Cortex of kidney (tissue), 1 donor: ENCODE data around the gene OBP2B.
"Not testable (repeated sequence)": the region's sequence is repeated elsewhere in the genome, so short reads cannot be mapped to it uniquely, and the experiment has no call there.

ENCODE experiments used
- DNase-seq: peaks from one replicate; lab custom pipeline; 2025; lab: John Stamatoyannopoulos, UW

OBP2B gene

GRCh38 chr9:133208880-133209300 is at the start of gene OBP2B:
Gene OBP2B (minus strand): TSS chr9:133209250. CDS start chr9:133209199, 51 bp downstream.
- not testable (repeated sequence) for DNase-seq

DNA sequence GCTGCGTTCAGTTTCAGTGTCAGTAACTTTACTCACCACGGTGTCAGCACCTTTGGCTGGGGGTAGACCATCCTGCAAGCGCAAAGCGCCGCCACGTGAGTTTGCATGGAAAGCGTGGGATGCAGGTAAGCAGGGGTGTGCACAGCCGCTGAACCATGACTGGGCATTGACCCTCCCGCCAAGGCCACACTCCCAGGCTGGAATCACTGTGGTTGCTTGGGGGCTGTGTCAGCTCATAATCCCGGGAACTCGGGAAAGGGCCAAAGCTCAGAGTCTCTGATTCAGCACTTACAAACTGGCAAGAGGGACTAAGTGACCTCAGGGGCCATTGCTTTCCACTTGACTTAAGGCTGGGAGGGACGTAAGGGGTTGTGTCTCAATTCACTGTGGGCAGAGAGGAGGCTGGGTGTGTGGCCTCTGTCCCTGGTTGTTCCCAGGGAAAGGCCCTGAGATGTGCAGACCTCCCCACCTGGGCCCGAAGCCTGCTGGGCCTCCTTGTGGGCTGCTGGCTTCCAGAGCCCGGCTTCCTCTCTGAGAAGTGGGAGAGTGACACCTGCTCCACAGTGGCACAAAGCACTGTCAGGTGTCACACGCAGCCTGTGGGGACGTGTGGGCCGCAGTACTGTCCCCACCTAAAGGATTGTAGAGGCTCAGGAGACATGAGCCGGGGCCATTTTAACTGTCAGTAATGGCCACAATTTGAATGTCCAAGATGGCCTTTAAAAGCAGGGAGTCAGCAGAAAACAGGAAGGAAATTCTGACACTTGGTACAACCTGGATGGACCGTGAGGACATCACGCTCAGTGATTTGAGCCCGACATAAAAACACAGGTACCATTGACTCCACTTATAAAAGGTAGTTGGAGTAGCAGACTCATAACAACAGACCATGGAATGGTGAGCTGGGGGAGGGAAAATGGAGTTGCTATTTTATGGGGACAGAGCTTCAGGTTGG is 49.3 kb upstream of the OBP2B start:
- DNase-seq = no peak

GRCh38 chr9:133257465-133257956 is 48.5 kb upstream of the OBP2B start:
- no peak for DNase-seq

DNA sequence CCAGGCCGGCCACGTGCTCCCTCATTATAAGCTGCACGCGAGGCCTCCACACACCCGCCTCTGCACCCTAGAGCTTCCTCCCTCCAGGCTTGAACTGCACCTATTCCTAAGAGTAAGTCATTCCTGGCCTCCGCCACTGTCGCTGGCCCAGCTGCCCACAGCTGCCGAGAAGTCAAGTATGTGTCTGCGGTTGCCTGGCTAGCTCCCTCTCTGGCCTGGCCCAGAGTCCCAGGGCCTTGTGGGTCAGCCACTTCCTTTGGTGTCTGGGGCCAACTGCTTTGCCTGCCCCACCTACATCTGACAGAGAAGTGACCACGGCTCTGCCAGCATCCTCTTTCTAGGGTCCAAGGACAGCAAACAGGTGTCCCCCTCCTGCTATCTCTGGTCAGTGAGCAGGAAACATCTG is 47.6 kb upstream of the OBP2B start:
- DNase-seq = no peak

- no peak for DNase-seq
Measured at GRCh38 chr9:133256136-133256461, 47.0 kb upstream of the OBP2B start.

GRCh38 chr9:133255371-133256135 is 46.5 kb upstream of the OBP2B start:
- no peak for DNase-seq

GRCh38 chr9:133254471-133254870 is 45.4 kb upstream of the OBP2B start:
- no peak for DNase-seq

- no peak for DNase-seq
Measured at GRCh38 chr9:133253268-133253667, 44.2 kb upstream of the OBP2B start.

DNA sequence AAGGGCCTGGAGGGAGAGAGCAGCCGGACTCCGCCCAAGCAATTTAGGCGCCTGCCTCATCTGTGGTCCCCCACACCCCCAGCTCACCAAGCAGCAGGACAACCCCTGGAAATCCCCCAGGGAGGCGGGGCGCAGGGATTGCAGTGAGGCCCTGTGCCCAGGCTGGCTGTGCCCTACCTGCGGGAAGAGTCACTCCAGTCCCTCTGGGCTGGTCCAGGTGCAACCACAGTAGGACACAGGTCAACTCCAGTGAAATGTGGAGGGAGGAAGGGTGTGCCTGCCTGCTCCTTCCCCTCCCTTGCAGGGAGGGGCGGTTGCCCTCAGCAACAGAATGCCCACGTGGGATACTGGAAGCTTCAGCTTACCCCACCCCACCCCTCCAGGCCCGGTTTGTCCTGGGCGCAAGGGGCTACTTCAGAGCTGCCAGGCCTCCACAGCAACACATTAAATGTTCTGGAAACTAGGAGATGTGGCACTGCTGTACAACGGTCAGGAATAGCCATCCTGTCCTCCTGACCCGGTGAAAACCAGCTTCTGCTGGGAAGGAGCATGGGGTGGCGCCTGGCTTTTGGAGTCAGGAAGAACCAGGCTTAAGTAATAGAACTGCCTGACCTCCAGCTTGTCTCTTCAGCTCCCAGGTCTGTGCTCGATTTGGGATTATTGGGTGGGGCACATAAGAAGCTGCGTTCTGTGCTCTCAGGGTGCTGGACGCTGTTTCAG is 43.4 kb upstream of the OBP2B start:
- DNase-seq = no peak

- DNase-seq = no peak
Measured at GRCh38 chr9:133251773-133252172, 42.7 kb upstream of the OBP2B start.

DNA sequence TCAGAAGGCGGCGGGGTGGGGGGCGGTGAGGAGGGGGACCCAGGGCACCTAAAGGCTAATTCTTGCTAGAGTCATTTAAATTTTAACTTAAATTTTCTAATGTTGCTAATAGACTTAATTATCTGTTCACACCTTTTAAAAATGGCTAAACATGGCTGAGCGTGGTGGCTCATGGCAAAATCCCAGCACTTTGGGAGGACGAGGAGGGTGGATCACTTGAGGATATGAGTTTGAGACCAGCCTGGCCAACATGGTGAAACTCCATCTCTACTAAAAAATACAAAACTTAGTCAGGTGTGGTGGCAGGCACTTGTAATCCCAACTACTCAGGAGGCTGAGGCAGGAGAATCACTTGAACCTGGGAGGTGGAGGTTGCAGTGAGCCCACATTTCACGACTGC is 42.2 kb upstream of the OBP2B start:
- DNase-seq = not testable (repeated sequence)

- DNase-seq = no peak
Measured at GRCh38 chr9:133250741-133251170, 41.7 kb upstream of the OBP2B start.

DNA sequence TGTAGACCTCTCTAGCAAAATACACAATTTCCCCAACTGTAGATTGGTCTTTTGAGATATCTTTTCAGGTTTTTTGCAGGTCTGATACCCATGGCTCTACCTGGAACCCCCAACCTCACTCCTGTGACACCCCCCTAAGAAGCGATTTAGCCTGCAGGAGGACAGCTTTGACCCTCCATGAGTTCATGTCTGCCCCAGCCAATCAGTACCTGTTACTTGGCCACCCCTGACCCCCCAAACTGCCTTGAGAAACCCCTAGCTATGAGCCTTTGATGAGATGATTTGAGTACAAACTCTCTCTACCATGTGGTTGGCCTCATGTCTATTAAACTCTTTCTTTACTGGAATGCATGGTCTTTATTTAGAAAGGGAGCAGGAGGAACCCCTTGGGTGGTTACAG is 40.3 kb upstream of the OBP2B start:
- DNase-seq = no peak

DNA sequence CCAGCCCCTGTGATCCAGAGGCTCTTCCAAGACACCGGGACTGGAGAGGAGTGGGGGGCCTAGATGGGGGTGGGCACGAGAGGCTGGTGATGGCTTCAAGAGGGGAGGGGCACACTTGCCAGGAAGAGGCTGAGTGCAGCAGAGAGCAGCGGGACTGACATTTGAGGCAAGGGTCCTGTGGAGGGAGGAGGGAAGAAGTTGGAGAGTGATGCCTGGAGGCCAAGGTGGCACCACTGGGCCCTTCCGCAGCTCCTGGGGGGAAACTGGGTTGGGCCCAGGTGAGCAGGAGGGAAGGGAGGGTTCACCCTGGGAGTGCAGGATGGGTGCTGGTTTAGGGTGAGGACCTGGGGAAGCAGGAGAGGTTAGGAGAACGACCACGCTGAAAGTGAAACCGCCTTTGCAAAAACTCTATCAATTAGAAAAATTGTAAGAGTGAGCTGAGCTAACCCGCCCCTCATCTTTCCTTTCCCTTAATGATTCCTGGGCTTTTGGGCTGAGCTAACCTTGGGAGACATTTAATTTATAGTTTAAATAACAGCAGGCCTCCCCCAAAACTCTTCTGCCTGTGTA is 39.8 kb upstream of the OBP2B start:
- DNase-seq = no peak

DNA sequence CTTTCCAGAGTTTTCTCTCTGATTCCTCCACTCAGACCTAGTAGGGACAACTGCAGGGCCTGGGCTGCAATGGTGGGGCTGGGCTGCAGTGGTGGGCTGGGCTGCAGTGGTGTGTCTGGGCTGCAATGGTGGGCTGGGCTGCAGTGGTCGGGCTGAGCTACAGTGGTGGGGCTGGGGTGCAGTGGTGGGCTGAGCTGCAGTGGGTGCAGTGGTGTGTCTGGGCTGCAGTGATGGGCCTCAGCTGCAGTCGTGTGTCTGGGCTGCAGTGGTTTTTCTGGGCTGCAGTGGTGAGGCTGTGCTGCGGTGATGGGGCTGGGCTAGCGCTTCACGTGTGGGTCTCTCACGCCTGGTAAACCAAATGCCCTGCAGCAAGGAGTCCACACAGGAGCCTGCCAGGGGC is 38.6 kb upstream of the OBP2B start:
- DNase-seq = no peak

- no peak for DNase-seq
Measured at GRCh38 chr9:133246991-133247390, 37.9 kb upstream of the OBP2B start.

GRCh38 chr9:133246562-133246961 is 37.5 kb upstream of the OBP2B start:
- no peak for DNase-seq

GRCh38 chr9:133242991-133243390 is 33.9 kb upstream of the OBP2B start:
- DNase-seq = no peak

GRCh38 chr9:133242241-133242640 is 33.2 kb upstream of the OBP2B start:
- no peak for DNase-seq

DNA sequence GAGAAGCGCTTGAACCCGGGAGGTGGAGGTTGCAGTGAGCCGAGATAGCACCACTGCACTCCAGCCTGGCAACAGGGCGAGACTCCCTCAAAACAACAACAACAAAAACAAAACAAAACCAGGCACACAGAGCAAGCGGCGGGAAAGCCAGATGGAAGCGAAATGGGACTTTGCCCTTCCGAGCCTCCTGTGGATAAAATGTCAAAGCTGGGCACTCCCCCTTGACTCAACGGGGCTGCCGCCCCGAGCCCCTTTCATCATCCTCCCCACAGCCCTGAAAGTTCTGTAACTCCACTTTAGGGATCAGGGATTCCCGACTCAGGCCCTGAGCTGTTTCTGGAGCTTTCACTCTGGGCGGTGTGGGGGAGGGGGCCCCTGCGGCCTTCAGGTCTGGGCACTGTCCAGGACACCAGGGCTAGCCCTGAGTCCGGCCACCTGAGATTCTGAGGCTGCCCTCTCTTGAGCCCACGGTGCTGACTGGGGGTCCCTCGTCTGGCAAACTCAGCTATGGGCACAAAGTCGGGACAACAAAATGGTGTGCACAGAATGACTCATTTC is 30.6 kb upstream of the OBP2B start:
- no peak for DNase-seq

- no peak for DNase-seq
Measured at GRCh38 chr9:133238851-133239532, 29.9 kb upstream of the OBP2B start.
